ENCODE measurements around the gene ACOT9. TPM values are rescaled to one million over a fixed set of nuclear protein-coding genes. Genes with fewer than 3 reads are reported as not detected.

The ACOT9 gene
- total RNA-seq, 1 experiment from 2014 or later: 35.1 TPM

GRCh38 chrX:23782863-23783588 is 40.0 kb upstream of the ACOT9 start, which contains the start of gene SAT1:
SAT1 (plus strand) TSS chrX:23783173; CDS start chrX:23783352, 179 bp downstream.
- Histone ChIP-seq H3K4me1 (peaks cover 4% of the 10 kb centered on the region; the same call in 1 of the 2 replicates), H3K27me3 (replicated peaks; ENCODE audit: control insufficient read depth, insufficient read depth, low read length) (no peaks in the 10 kb centered on the region), H3K9me3 (no peaks in the 10 kb centered on the region), H3K36me3 (ENCODE audit: control insufficient read depth, insufficient read depth, low read length) (no peaks in the 10 kb centered on the region), H3K4me3 (ENCODE audit: low read depth, low read length) (peak within 1 kb of the TSS; percentile 80)
- H3K9me3 Mint-ChIP-seq (ENCODE audit: unreplicated experiment): no peaks in the 10 kb centered on the region
- no TSS peak for BruUV-seq (replicated peaks)
- ChIA-PET CTCF (interaction anchor here (0.6 to 2.5 kb wide), 5 partner anchors 25 to 271 kb away, joined by 3 to 53 read pairs (median 5); partner anchors contain the start of genes ACOT9 and EIF2S3), POLR2A (interaction anchor here (0.5 to 2.5 kb wide), 15 partner anchors 16 to 272 kb away, joined by 3 to 32 read pairs (median 3); partner anchors contain the start of genes ACOT9 and EIF2S3)
- intact Hi-C loops (cut with micrococcal nuclease; ENCODE audit: unreplicated experiment): loop anchor here (1.0 to 5.0 kb wide), 5 partner anchors 24 to 119 kb away; no protein-coding TSS in a partner anchor
- no peaks in the 10 kb centered on the region for H3K27me3 Mint-ChIP-seq (ENCODE audit: insufficient read depth, unreplicated experiment)
- peaks cover 40% of the 10 kb centered on the region for H3K36me3 Mint-ChIP-seq (ENCODE audit: insufficient read depth, unreplicated experiment)
- no peaks in the 10 kb centered on the region for H3K4me1 Mint-ChIP-seq (ENCODE audit: low read depth, unreplicated experiment)
- peak within 1 kb of the TSS; percentile 83 for H3K27ac Mint-ChIP-seq (ENCODE audit: unreplicated experiment)
- H3K4me3 Mint-ChIP-seq (ENCODE audit: unreplicated experiment): peak within 1 kb of the TSS; percentile 92
- peak; percentile 69 to 76 for TF ChIP-seq CTCF (IDR thresholded peaks at IDR 0.05; ENCODE audit: insufficient read depth in 1 of 2, low read depth in 1 of 2, low read length in 1 of 2, severe bottlenecking in 1 of 2, unreplicated experiment in 1 of 2)
- peak; percentile 94 to 95 for DNase-seq

GRCh38 chrX:23782455-23782854 is 39.4 kb upstream of the ACOT9 start:
- peak overlapping the region; percentile 83 for H3K27ac Mint-ChIP-seq (ENCODE audit: unreplicated experiment)
- no peak for TF ChIP-seq CTCF (IDR thresholded peaks at IDR 0.05; ENCODE audit: insufficient read depth in 1 of 2, low read depth in 1 of 2, low read length in 1 of 2, severe bottlenecking in 1 of 2, unreplicated experiment in 1 of 2)
- peak overlapping the region; percentile 19 for H3K4me3 ChIP-seq (ENCODE audit: low read depth, low read length)
- intact Hi-C loops (cut with micrococcal nuclease; ENCODE audit: unreplicated experiment): loop anchor here (1.0 to 5.0 kb wide), 3 partner anchors 75 to 120 kb away; no protein-coding TSS in a partner anchor
- peak overlapping the region; percentile 92 for H3K4me3 Mint-ChIP-seq (ENCODE audit: unreplicated experiment)
- H3K9me3 ChIP-seq: no peaks in the 10 kb centered on the region
- no peaks in the 10 kb centered on the region for H3K27me3 ChIP-seq (replicated peaks; ENCODE audit: control insufficient read depth, insufficient read depth, low read length)
- H3K36me3 Mint-ChIP-seq (ENCODE audit: insufficient read depth, unreplicated experiment): peaks cover 40% of the 10 kb centered on the region
- H3K36me3 ChIP-seq (ENCODE audit: control insufficient read depth, insufficient read depth, low read length): no peaks in the 10 kb centered on the region
- POLR2A ChIA-PET: interaction anchor here (0.6 to 2.5 kb wide), 12 partner anchors 22 to 273 kb away, joined by 3 to 32 read pairs (median 3); partner anchors contain the start of genes ACOT9 and EIF2S3
- no peaks in the 10 kb centered on the region for H3K4me1 Mint-ChIP-seq (ENCODE audit: low read depth, unreplicated experiment)
- no peak for DNase-seq
- H3K4me1 ChIP-seq: peaks cover 4% of the 10 kb centered on the region; the same call in 1 of the 2 replicates
- H3K27me3 Mint-ChIP-seq (ENCODE audit: insufficient read depth, unreplicated experiment): no peaks in the 10 kb centered on the region
- H3K9me3 Mint-ChIP-seq (ENCODE audit: unreplicated experiment): no peaks in the 10 kb centered on the region
- CTCF ChIA-PET: interaction anchor here (1.3 to 2.5 kb wide), 4 partner anchors 25 to 272 kb away, joined by 3 to 53 read pairs (median 6); partner anchors contain the start of genes ACOT9 and EIF2S3
- BruUV-seq (replicated peaks): no TSS peak

GRCh38 chrX:23779025-23779424 is 35.9 kb upstream of the ACOT9 start:
- no peaks in the 10 kb centered on the region for H3K36me3 ChIP-seq (ENCODE audit: control insufficient read depth, insufficient read depth, low read length)
- H3K27me3 ChIP-seq (replicated peaks; ENCODE audit: control insufficient read depth, insufficient read depth, low read length): no peaks in the 10 kb centered on the region
- no peak overlapping the region for H3K4me3 Mint-ChIP-seq (ENCODE audit: unreplicated experiment)
- H3K27ac Mint-ChIP-seq (ENCODE audit: unreplicated experiment): peak overlapping the region; percentile 55
- TF ChIP-seq CTCF (IDR thresholded peaks at IDR 0.05; ENCODE audit: insufficient read depth in 1 of 2, low read depth in 1 of 2, low read length in 1 of 2, severe bottlenecking in 1 of 2, unreplicated experiment in 1 of 2): no peak
- peaks cover 4% of the 10 kb centered on the region; the same call in 1 of the 2 replicates for H3K4me1 ChIP-seq
- DNase-seq: no peak
- ChIA-PET POLR2A (interaction anchor here (0.6 kb wide), 1 partner anchor 123 kb away, joined by 3 read pairs; no protein-coding TSS in a partner anchor), CTCF (interaction anchor here (0.7 to 1.0 kb wide), 2 partner anchors 85 to 123 kb away, joined by 3 to 6 read pairs; no protein-coding TSS in a partner anchor)
- no peaks in the 10 kb centered on the region for H3K9me3 ChIP-seq
- H3K4me3 ChIP-seq (ENCODE audit: low read depth, low read length): no peak overlapping the region
- no peaks in the 10 kb centered on the region for H3K4me1 Mint-ChIP-seq (ENCODE audit: low read depth, unreplicated experiment)
- H3K9me3 Mint-ChIP-seq (ENCODE audit: unreplicated experiment): no peaks in the 10 kb centered on the region
- no peaks in the 10 kb centered on the region for H3K27me3 Mint-ChIP-seq (ENCODE audit: insufficient read depth, unreplicated experiment)
- intact Hi-C loops (cut with micrococcal nuclease; ENCODE audit: unreplicated experiment): no loop called here
- no TSS peak for BruUV-seq (replicated peaks)
- peaks cover 13% of the 10 kb centered on the region for H3K36me3 Mint-ChIP-seq (ENCODE audit: insufficient read depth, unreplicated experiment)

Data from Caco-2 (cell line).